DMS 273 treated with DMSO at 0.1 percent for 48 hours (cell line): ENCODE results near the gene UGT1A10.

Experiments used
- DNase-seq: peaks from one replicate; lab custom pipeline; 2025; lab: John Stamatoyannopoulos, UW

The UGT1A10 gene

DNA sequence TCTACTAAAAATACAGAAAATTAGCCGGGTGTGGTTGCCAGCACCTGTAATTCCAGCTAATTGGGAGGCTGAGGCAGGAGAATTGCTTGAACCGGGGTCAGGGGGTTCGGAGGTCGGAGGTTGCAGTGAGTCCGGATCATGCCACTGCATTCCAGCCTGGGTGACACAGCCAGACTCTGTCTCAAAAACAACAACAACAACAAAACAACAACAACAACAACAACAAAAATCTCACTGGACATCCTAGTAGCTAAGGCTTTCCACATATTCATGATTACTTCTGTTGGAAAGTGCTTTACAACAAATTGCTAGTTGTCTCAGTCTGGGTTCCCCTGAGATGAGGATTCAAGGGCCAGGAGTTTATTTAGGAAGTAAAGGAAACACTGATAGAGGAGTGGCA lies 137.6 kb downstream of the UGT1A10 start:
- no peak for DNase-seq

GRCh38 chr2:233775414-233775813 lies 139.2 kb downstream of the UGT1A10 start:
- no peak for DNase-seq

DNA sequence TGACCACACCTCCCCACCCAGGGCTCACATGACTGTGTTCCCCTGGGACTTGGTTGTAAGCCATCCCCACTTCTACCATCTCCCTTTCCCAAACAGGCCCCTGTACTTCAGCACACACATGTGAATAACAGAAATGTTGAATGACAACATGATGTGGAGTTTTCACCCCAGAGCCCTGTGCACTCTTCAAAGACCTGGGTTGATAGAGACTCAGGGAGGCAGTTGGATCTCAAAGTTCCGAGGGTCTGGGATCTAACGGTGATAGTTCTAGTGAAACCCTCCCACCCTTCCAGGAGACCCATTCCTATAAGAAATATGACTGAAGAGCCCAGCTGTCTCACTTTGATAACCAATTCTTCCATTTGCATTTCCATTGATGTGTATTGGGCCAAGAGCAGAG lies 141.8 kb downstream of the UGT1A10 start, which contains the start of gene MROH2A:
Gene MROH2A (plus strand): TSS at position 301 of the 400 bp plus-strand sequence. CDS start 1,029 bp downstream, outside the sequence.
- no peak for DNase-seq

GRCh38 chr2:233779722-233780121 lies 143.5 kb downstream of the UGT1A10 start:
- no peak for DNase-seq

GRCh38 chr2:233780771-233781170 lies 144.5 kb downstream of the UGT1A10 start:
- no peak for DNase-seq

GRCh38 chr2:233789554-233789953 lies 153.3 kb downstream of the UGT1A10 start:
- DNase-seq = no peak

GRCh38 chr2:233791151-233791882 lies 155.1 kb downstream of the UGT1A10 start:
- DNase-seq = no peak

DNA sequence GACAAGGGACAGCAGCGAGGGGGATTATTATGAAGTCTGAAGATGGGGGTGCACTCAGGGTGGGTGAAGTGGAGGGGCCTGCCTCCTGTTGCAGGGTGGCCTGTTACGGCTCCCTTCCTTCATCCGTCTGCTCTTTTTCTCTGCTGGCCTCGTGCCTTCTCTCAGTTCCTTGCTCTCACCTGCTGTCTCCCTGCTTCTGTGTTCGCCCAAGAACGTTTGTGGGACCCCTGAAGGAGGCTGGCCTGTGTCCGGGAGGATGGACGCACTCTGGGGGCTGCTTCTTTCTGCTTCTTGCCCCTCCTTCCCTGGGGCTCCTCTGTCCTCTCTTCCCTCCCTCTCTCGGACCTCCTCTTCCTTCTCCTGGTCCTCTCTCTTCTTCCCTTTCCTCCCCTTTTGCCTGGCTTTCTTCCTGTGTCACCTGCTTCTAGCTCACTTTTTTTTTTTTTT lies 155.7 kb downstream of the UGT1A10 start:
- DNase-seq = no peak

GRCh38 chr2:233792720-233793119 lies 156.5 kb downstream of the UGT1A10 start:
- no peak for DNase-seq

- no peak for DNase-seq
Measured at GRCh38 chr2:233793465-233794127, 157.3 kb downstream of the UGT1A10 start.

DNA sequence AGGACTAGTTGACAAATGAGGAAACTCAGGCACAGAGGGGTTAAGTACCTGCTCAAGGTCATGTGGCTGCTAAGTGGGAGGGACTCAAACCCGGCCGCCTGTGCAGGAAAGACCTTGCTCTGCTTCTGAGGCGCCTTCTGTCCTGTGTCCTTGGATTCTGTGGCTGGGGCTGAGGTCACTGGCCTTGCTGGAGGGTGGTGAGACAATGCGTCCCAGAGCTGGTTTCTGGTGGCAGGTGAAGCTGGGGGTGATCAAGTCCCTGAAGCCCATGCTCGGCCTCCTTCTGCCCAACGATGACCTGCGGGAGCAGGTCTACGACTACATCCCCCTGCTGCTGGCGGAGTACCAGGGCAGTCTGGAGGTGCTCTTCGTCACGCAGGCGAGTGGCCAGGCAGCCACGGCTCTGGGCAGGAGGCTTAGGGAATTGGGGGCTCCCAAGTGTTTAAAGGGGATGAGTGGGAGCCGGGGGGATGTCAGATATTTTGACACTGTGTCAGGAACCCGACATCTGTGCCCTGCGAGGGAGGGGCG lies 157.9 kb downstream of the UGT1A10 start:
- no peak for DNase-seq

- no peak for DNase-seq
Measured at GRCh38 chr2:233795735-233796171, 159.5 kb downstream of the UGT1A10 start.

- DNase-seq = no peak
Measured at GRCh38 chr2:233796254-233796653, 160.0 kb downstream of the UGT1A10 start.

DNA sequence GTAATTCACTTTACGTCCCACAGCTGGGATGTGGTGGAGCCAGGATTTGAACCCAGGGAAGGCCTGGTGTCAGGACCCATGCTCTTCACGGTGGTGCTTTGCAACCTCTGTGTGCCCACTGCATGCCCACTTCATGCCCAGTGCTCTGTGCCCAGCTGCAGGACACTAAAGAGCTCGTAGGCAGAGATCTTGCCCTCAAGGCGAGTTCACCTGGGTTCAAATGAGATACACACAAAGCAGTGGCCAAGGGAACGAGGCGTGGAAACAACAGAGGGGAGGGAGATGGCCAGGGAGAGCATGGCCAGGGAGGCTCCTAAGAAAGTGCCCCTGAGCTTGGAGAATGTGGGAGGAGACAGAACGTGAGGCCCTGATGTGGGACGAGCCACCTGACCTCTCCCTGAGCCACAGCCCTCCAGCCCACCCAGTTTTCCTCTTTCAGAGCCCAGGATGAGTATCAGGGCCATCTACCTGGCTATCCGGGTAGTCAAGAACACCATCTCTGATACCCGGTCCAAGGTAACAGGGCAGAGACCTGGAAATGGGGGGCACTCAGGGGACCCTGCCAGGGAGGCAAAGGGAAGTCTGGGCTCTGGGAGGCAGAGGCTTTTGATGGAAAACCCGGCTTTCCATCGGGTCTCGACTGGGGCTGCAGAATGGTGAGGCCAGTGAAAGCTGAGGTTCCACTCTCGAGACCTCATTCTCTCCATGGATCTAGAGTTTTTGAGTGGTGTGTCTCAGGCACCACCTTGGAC lies 162.3 kb downstream of the UGT1A10 start:
- DNase-seq = no peak

GRCh38 chr2:233799087-233799665 lies 162.9 kb downstream of the UGT1A10 start:
- DNase-seq = no peak

DNA sequence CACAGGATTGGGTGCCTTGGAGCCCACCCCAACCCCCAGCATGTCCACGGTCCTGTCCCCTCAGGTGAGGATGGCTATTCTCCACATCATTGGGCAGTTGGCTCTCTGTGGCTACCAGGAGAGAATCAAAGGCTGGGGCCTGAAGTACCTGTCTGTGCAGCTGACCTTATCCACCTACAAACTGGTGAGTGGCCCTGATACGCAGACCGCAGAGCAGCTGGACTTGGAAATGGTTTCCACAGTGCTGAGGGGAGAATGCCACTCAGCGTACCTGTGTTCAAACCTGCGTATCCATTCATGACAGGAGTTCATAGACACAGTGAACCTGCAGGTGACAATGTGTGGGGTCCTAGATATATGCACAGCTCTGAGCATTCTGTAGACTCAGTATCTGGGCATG lies 163.5 kb downstream of the UGT1A10 start:
- no peak for DNase-seq

GRCh38 chr2:233800208-233800607 lies 164.0 kb downstream of the UGT1A10 start:
- no peak for DNase-seq

DNA sequence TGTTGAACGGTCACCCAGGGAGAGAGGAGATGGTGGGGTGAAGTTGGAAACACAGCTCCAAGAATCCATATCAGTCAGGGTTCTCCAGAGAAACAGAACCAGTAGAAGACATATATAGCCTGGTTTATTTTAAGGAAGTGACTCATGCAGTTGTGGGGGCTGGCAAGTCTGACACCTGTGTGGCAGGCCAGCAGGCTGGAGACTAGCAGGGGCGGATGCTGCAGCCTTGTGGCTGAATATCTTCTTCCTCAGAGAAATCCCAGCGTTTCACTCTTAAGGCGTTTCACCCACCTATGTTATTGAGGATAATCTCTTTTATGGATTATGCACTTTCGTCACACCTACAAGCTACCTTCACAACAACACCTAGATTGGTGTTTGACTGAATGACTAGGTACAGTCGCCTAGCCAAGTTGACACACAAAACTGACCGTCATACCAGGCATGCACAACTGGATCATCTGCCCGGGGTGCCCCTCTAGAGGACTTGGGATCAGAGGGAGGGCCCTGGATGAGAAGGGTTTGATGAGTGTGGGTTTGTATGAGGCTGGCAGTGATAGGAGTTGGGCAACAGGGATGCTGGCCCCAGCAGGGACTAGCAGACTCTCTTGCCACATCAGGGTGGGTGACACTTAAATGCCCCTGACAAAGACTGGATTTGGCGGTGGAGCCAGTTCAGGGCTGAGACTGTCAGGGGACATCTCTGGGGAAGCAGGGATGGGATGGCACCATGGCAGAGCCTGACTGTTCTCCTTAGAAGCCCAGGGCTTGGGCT lies 165.3 kb downstream of the UGT1A10 start:
- DNase-seq = no peak

DNA sequence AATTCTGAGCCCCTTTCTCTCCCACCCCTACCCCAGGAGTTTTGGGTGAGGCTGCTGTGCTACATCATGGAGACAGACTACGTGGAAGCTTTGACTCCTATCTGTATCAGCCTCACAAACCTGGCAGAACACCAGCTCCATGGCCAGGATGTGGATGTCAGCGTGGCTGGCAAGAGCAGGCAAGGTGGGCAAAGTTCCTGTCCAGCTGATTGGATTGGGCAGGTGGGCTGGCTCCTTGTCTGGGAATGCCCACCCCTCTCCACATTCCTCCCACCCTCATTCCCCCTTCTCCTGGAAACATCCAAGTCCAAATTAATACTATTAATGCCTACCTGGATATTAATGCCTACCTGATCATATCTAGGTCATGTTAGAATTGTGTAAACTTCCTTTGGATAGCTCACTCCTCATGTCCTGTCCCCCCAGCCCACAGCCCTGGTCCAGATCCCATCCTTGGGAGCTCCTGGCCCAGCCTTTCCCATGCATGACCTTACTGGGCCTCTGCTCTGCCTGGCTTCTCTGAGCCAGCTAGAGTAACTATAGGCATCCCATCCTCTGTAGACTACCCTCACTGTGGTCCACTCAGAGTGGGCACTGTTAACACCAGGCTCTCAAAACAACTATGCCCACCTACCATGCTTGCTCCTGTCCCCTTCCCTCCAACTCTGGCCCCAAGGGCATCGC lies 166.0 kb downstream of the UGT1A10 start:
- DNase-seq = no peak

DNA sequence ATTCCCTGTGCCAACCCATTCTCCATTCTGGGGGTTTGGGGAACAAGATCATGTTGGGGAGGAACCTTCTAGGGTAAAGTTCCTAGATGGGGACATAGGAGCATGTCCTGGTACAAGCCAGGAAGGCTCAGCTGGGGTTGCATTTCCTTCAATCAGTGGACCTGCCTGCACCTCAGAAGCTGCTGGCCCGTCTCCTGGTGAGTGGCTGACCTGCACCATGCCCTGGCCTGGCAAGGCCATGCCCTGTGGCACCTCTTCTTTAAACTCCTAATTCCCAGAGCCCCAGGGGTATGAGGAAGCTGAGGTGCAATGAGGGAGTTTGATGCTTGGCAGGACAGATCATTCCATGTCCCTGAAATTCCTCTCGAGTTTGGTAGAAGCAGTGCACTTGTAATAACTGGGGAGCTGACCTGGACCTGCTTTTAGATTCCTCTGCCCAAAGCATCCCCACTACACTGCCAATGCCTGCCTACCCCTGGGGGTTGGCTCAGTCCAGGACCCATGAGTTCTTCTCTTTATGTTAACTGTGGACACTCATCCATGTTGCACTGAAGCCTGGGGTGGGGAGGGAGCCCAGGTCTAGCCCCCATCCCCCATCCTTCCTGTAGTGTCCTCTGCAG lies 167.2 kb downstream of the UGT1A10 start:
- no peak for DNase-seq
